Measurements from ENCODE around the gene HP1BP3.
"Not testable (repeated sequence)": the region's sequence is repeated elsewhere in the genome, so short reads cannot be mapped to it uniquely, and the experiment has no call there.

Gene HP1BP3

DNA sequence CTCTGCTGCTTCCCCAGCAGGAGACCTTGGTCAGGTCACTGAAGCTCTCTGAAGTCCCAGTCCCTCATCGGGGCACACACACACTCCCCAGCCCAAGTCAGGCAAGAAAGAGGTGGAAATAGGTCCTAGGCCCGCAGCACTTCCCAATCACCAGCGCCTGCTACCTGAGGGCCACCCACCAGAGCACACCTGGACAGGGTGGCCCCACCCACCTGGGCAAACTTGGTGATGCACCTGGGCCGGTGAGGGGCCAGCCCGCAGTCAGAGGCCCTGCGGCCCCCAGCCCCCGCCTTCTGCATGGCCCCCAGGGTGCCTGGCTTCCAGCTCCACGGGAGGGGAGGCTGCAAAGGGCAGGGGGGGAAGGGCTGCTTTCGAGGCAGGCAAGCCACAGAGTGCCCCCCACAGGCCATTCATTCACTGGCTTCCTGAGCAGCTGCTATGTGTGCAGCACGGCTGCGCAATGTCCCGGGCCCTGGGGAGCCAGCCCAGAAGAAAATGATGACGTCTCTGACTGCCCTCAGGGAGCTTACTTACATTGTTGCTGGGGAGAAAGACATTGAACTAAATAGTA lies 59.3 kb downstream of the HP1BP3 start:
- no peak for DNase-seq (ENCODE audit: low read depth)

DNA sequence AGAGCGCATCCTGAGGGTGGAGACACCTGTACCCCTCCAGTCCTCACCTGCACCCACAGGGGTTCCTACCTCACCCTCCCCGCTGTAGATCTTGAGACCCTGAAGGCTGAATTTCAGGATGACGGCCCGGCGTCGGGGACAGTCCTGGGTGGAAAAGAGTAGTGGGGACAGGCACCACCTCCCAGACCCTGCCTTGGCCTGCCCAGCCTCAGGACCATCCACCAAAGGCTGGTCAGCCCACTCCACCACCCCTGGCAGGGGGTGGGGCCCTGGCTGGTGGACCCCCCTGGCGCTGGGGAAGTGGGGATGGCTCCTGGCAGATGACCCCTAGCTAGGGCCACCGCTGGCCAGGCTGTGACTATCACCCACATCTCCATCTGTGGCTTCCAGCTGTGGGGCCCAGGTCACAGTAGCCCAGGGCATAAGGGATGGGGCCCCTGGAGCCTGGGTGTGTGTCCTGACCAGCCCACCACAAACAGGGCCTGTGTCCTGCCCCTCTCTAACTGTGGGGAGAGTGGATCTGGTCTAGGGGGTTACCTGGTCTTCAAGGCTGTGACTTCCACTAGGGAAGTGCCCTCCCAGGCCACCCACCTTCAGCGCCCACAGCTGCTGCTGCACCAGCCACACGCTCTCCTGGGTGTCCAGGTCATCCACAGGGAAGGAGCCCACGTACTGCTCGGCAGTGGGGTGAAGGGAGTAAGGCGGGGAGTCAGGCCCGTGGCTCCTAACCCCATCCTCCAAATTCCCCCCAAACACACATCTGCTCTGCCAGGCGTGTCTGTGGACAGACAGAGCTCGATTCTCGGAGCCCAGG lies 60.0 kb downstream of the HP1BP3 start:
- no peak for DNase-seq (ENCODE audit: low read depth)

DNA sequence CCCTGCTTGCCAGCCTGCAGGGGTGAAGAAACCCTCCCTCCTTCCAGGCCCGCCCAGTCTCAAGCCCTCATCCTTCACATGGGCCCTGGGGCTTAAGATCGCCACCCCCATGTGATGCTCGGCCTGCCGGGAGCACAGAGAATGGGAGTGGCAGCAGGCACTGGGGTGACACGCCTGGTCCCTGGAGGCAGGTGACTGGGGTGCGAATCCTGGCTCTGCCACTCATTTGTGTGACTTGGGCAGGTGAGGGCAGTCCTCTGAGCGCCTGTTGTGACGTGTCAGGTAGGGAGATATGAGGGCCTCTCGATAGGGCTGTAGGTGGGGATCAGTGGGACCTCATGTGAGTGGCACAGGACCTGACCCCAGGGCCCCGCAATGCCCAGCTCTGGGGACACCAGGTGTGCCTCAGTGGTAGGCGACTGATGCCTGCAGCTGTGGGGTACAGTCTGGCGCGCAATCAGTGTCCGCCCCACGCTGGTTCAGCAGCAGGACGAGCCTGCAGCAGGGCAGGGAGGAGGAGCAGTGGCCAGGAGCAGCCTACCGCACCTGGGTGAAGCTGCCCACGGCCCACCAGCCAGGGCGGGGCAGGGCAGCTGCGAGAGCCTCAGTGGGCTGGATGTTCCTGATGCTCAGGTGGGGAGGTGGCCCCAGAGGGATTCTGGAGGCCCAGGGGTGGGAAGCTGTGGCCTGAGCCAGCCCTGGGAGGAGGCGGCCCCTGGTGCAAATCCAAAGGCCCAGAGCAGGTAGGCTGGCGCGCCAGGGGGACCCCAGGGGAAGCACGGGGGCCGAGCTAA lies 60.8 kb downstream of the HP1BP3 start:
- no peak for DNase-seq (ENCODE audit: low read depth)

DNA sequence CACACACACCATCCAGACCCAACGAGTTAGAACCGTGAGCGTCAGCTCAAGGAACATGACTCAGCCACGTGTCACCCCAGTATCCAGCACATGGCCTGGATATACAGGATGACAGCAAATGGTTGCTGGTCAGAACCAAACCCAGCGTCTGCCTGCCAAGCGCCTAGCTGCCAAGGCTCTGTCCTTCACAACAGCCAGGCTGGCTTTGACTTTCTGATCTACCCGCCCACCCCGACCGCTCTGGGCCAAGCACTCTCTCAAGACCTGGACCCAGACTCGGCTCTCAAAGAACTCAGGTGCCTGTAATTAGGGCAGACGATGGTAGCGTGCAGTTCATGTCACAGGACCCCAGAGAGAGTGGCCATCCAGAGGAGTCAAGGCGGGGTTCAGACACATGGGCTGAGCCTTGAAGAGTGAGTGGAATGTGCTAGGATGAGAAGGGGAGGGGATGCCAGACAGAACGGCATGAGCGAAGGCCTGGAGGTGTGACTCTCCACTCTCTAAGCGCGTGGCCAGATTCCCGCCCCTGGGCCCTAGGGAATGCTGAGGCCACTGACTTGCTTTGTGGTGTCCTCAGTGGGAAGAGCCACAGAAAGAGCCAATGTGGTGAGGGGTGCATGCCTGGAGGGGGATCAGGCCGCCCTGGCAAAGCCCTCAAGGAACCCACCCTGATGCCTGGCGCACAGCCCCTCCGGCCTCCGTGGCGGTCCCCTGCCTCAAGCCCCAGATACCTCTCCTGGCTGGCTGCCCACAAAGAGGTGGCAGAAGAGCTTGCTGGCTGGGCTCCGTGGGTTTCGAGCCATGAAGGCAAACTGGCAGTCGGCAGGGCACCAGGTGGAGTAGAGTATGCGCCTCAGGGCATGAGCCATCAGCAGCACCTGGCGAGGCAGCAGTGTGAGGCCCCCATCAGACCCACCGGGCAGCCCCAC lies 61.7 kb downstream of the HP1BP3 start:
- DNase-seq (ENCODE audit: low read depth): no peak

DNA sequence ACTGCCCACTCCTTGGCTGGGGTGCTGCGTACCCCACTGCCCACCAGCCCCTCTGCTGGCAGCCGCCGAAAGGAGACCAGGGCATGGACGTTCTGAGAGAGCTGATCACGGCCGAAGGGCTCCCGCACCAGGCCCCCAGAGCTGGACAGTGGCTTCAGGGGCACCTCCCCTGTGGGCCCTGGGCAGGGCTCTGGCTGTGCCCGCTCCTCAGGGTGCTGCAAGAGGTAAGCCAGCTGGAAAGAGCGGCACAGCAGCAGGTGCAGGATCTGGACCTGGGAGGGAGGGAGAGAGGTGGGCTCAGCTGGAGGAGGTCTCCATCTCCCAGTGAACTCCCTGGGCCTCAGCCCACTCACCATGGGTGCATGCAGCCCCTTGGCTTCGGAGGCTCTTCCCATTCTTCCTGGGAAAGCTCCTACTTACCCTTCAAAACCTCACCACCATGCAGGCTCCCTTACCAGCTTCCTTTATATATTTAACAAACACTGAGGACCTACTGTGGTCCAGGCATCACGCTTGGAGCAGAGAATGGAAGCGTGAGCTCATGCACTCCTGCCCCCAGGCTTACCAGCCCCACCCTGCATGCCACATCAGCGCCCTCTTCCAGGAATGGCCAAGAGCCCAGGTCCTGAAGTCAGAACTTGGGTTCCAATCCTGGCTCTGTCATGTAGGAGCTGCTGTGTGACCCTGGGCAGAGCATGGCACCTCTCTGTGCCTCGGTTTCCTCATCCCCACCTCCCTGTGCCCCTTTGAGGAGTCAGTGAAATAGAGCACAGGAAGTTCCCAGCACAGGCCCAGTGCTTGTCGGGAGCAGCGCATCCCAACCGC lies 62.5 kb downstream of the HP1BP3 start:
- DNase-seq (ENCODE audit: low read depth): no peak

DNA sequence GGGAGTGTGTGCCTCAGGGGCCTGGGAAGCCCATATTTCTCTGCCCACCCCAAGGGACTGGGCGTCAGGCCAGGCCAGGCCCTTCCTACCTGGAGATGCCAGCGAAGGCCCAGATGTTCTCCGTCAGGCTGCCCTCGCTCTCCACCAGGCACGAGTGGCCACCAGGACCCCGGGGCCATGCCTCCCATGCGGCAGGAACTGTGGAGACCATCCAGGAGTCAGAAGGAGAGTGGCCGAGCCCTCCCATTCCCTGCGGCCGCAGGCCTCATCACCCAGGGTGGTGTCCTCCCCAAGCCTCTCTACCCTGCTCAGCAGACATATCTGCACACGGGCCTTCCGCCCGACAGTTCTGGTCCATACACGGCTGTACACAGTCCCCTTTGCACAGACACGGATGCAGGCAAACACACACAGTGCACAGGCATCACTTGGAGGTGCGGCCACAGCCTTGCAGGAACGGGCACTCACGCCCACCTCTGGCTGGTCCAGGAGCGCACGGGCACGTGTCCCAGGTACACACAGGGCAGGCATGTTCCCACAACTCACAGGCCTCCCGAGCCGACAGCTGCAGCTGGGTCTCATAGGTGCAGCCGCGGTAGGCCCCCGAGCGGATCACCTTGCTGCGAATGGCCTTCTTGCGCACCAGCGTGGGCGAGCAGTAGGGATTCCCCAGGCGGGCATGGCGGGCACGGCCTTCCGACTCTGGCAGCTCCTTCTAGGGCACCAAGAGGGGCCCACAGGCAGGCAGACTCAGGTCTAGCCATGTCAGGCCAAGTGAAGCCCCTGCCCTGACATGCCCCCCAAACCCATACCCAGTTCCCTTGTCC lies 63.4 kb downstream of the HP1BP3 start:
- no peak for DNase-seq (ENCODE audit: low read depth)

DNA sequence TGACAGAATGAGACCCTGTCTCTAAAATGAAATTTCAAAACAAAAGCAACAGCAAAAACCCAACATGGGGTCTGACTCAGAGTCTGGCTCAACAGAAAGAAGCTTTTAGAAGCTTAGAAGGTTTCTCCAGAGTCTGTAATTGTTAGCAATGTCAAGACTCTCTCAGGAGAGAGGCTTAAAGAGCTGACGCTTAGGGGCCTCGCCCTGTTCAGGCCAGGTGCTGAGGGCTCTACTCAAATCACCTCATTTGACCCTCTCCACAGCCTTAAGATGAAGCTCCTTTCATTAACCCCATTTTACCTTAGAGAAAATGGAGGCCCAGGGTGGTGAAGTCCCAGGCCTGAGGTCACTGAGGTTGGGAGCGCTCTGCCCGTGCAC lies 64.0 kb downstream of the HP1BP3 start:
- DNase-seq (ENCODE audit: low read depth): no peak

DNA sequence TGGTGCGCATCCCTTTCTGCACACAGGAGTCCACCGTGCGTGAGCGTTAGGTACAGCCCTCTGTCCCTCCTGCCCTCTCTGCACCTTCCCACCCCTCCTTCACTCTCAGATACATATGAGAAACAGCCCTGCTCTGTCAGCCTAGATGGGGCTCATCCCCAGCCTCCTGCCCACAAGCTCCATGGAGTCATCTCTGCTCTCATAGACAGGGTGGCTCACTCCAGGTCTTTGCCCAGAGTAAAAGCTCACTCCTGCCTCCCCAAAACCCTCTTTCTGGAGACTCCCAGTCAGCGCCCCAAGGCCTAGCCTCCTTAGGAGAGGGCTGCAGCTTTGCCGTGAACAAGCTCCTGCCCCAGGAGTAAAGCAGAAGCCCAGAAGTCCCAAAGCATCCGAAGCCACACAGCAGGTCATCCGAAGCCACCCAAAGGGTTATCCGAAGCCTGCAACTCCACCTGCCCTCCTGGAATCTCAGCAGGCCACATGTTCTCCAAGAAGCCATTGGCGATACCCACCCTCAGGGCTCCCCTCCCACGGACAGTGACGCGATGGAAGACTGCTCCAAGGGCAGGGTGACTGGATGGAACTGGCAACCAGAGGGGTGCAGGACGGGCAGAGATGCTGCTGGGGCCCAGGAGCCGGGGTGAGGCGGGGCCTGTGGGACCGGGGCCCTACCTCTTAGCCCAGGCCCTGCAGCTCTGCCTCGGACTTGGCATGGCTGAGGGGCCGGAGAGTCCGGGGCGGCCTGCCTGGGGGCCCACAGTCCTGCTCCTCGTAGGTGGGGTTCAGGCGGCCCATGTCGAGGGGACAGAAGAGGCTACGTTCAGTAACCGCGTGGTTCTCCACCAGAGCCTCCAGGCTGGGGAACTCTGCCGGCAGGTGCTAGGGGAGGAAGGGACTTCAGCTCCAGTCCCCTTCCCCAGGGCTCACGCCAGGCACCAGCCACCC lies 65.7 kb downstream of the HP1BP3 start:
- DNase-seq (ENCODE audit: low read depth): no peak

DNA sequence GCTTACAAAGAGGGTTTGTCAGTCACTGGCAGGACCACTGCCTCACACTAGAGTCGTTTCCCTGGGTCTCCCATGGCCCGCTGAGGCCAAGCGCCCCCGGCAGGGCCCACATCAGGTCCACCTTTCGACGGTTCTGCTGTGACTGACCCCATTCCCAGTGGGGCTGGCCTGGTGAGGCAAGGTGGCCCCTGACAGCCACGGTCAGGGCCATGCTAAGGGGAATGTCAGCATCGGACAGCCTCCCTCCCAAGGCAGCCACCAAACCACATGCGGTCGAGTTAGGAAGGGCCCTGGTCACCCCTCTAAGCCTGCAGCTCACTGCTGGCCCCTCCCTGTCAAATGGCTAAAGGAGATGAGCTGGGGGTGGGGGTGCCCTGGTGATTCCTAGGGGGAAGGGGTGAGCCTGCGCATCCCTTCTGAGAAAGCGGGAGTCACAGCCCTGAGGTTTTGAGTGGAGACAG lies 66.4 kb downstream of the HP1BP3 start:
- DNase-seq (ENCODE audit: low read depth): no peak

DNA sequence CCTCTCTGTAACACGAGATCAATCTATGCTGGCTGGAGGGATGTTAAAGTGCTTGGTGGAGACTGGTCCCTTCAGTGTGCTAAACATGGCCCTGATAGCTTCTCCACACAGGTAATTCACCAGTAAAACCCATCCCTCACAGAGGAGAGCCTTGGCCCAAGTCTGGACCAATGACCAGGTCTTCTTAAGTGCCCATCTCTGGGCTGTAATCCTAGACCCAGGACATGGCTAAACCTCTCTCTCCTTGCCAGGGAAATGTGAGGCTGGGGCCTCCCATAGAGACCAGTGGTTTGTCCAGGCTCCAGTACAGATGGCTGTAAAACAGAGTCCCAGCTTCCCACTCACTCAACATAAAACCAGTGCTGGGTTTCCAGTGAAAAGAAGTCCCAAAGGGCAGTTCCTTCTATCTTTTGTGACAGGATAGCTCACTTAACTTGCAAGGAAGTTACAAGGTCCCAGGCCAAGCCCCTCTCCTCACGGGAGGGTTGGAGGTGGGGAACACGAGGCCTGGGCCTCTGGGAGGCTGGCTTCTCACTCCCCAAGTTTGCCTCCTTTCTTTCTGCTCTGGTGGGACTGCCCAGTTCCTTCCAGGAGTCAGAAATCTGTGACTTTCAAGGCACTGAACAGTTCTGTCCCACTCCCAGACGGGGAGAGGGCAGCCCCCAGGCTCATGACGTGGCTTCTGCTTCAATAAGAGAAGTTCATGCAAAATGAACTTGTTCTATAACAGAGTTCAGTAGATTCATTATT lies 67.1 kb downstream of the HP1BP3 start:
- no peak for DNase-seq (ENCODE audit: low read depth)

DNA sequence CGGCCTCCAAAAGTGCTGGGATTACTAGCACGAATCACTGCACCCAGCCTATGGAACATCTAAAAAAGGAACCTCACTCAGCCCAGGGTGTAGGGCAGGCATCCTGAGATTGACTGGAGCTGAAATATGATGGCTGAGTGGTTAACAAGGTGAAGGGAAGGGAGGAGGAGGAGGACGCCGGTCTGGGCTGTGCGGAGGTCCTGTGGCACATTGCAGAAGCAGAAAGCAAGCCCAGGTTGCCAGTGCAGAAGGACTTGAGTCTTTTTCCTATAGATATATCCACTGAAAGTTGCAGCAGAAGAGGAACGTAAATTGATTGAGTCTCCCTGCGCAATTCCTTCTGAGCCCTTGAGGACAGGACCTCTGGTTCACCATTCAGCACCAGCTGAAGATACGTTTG lies 67.8 kb downstream of the HP1BP3 start:
- DNase-seq (ENCODE audit: low read depth): no peak

DNA sequence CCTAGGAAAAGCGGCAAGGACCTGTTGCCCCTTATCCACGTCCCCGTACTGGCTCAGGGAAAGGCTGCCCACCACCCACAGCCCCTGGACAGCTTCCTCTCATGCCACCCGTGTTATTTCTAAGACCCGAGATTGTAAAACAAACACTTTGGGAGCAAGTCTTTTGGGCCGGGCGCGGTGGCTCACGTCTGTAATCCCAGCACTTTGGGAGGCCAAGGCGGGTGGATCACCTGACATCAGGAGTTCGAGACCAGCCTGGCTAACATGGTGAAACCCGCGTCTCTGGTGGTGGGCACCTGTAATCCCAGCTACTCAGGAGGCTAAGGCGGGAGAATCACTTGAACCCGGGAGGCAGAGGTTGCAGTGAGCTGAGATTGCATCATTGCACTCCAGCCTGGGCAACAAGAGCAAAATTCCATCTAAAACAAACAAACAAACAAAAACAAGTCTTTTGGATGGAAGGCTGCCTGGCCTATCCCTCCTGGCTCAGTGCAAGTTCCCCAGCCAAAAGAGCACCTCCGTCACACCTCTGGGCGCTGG lies 68.7 kb downstream of the HP1BP3 start:
- DNase-seq (ENCODE audit: low read depth): not testable (repeated sequence)

DNA sequence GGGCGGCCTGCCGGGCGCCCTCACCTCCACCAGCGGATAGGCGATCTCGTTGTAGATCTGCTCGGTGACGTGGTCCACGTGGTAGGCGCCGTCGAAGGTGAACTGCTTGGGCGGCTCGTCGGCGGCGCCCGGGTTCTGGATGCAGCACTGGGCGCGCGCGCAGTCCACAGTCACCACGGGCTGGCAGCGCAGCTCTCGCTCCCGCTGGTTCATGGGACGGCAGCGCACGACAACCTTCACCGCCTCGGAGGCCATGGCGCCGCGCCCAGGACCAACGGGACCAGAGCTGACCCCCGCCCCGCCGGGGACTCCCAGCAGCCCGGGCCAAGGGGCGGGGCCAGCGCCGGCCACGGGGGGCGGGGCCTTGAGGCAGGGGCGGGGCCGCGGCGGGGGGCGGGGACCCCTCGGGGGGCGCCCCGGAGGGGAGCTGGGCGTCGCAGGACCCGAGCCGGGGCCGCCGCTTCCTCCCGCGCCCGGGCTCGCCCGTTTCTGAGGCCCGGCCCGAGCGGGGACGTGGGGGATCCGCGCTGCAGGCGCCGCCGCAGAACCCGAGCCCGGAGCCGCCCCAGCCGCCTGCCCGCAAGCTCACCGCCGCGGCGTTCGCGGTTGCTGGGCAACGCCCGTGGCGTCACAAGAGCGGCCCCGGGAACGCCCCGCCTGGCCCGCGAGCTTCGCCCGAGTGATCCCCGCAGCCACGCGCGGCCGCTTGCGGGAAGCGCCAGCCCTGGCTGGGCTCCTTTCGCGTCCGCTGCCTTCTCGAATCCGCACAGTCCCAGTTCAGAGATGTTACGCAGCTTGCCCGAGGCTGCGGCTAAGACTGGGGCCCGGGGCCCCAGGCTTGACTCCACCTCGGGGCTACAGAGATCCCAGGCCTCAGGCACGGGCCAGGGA lies 69.4 kb downstream of the HP1BP3 start, which contains the start of gene KIF17:
Gene KIF17 (minus strand): TSS at position 556 of the 891 bp plus-strand sequence. CDS start 301 bp downstream, at position 255.
- peak; percentile 48 for DNase-seq (ENCODE audit: low read depth)

DNA sequence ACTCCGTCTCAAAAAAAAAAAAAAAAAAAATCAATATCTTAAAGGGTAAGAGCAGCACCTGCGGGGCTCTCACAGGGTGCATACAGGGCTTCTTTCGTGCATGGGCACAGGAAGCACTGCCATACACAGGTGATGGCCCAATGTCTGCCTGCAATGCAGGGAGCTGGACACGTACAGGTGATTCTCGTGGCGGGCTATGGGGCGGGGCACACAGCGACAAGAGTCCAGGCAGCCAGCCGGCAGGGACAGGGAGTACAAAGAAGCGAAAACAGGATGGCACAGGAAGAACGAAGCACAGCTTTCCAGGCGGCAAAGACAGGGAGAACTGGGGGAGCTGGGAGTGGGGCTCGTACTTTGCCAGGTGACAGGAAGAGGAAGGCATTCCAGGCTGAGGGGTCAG lies 70.9 kb downstream of the HP1BP3 start:
- DNase-seq (ENCODE audit: low read depth): no peak

DNA sequence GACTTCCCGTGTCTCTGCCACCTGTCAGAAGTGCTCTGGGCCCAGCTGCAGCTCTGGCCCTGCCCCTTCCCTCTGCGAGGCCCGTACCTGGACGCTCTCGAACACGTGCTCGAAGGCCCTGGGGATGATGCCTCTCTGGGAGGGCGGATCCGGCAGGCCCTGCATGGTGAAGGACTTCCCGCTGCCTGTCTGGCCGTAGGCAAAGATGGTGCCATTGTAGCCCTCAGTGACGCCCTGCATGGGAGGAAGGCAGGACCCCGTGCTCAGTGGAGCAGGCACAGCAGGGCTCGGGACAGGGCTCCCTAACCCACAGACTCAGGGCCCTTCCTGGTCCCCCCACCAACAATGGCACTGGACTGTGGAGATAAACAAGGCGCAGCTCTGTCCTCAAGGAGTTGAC lies 71.7 kb downstream of the HP1BP3 start:
- no peak for DNase-seq (ENCODE audit: low read depth)

DNA sequence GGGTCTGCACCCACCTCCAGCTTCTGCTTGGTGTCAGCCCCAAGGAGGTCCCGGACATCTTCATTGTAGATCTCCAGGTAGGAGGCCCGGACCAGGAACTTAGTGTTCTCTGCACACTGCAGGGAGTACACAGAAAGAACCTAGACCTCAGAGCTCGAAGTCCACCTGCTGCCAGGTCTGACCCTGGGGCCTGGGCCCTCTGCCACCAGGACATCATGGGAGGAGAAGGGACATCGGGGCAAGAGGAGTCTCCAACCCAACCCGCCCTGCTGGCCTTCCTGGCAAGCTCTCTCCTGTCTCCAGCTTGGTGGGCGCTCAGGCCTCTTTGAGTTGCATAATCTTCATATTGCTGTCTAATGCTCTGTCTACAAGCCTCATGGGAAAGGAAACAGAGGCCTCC lies 73.7 kb downstream of the HP1BP3 start:
- DNase-seq (ENCODE audit: low read depth): no peak

DNA sequence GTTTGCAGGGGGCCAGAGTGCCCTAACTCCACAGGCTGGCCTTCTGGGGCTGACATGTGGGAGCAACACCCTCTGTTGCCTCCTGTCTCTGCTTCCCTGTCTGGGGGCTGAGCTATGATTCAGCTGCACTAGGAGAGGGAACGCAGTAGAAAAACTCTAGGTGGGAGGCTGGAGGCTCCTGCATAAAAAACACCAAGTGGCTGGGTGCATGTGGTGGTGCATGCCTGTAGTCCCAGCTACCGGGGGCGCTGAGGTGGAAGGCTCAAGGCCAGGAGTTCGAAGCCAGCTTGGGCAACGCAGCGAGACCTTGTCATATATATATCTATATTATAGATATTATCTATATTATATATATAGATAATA lies 74.9 kb downstream of the HP1BP3 start:
- no peak for DNase-seq (ENCODE audit: low read depth)
